IPS-18c (cell line): Measurements from ENCODE around the gene PTPRT.

Experiments
- H3K4me3 ChIP-seq: 2 replicates; pipeline ENCODE4 v1.7.0; 2013; ENCODE audit warnings: low read depth, mild to moderate bottlenecking, low read length, moderate library complexity; ENCODE audit not compliant: insufficient read depth
- H3K9me3 ChIP-seq: one replicate; pipeline ENCODE4 v1.6.1; 2013; ENCODE audit warnings: mild to moderate bottlenecking, low read length, moderate library complexity; ENCODE audit not compliant: control insufficient read depth, insufficient read depth

Gene PTPRT

GRCh38 chr20:42441196-42441863 lies 748.4 kb downstream of the PTPRT start:
- Histone ChIP-seq H3K4me3 (no peak overlapping the region), H3K9me3 (peaks cover 3% of the 10 kb centered on the region)

- no peak overlapping the region for H3K4me3 ChIP-seq
- peaks cover 3% of the 10 kb centered on the region for H3K9me3 ChIP-seq
Measured at GRCh38 chr20:42435230-42435629, 754.5 kb downstream of the PTPRT start.

- no peak overlapping the region for H3K4me3 ChIP-seq
- H3K9me3 ChIP-seq: no peaks in the 10 kb centered on the region
Measured at GRCh38 chr20:42432496-42433334, 757.0 kb downstream of the PTPRT start.

- Histone ChIP-seq H3K9me3 (no peaks in the 10 kb centered on the region), H3K4me3 (no peak overlapping the region)
Measured at GRCh38 chr20:42430598-42430997, 759.1 kb downstream of the PTPRT start.

GRCh38 chr20:42429761-42430458 lies 759.8 kb downstream of the PTPRT start:
- Histone ChIP-seq H3K4me3 (no peak overlapping the region), H3K9me3 (no peaks in the 10 kb centered on the region)

- no peaks in the 10 kb centered on the region for H3K9me3 ChIP-seq
- no peak overlapping the region for H3K4me3 ChIP-seq
Measured at GRCh38 chr20:42419814-42420532, 769.7 kb downstream of the PTPRT start.

GRCh38 chr20:42406826-42407225 lies 782.9 kb downstream of the PTPRT start:
- Histone ChIP-seq H3K9me3 (no peaks in the 10 kb centered on the region), H3K4me3 (no peak overlapping the region)

- H3K9me3 ChIP-seq: no peaks in the 10 kb centered on the region
Measured at GRCh38 chr20:42402455-42402854, 787.3 kb downstream of the PTPRT start.

GRCh38 chr20:42401613-42402012 lies 788.1 kb downstream of the PTPRT start:
- Histone ChIP-seq H3K9me3 (no peaks in the 10 kb centered on the region), H3K4me3 (no peak overlapping the region)

More at GRCh38 chr20:42402455-42402854, 787.3 kb downstream of the PTPRT start:
- no peak overlapping the region for H3K4me3 ChIP-seq

GRCh38 chr20:42399802-42400201 lies 789.9 kb downstream of the PTPRT start:
- Histone ChIP-seq H3K4me3 (no peak overlapping the region), H3K9me3 (no peaks in the 10 kb centered on the region)

- no peak overlapping the region for H3K4me3 ChIP-seq
- no peaks in the 10 kb centered on the region for H3K9me3 ChIP-seq
Measured at GRCh38 chr20:42392442-42392841, 797.3 kb downstream of the PTPRT start.

- no peaks in the 10 kb centered on the region for H3K9me3 ChIP-seq
- H3K4me3 ChIP-seq: no peak overlapping the region
Measured at GRCh38 chr20:42391807-42392206, 797.9 kb downstream of the PTPRT start.

GRCh38 chr20:42380287-42380686 lies 809.4 kb downstream of the PTPRT start:
- peaks cover 2% of the 10 kb centered on the region for H3K9me3 ChIP-seq
- no peak overlapping the region for H3K4me3 ChIP-seq

- no peak overlapping the region for H3K4me3 ChIP-seq
- H3K9me3 ChIP-seq: peaks cover 2% of the 10 kb centered on the region
Measured at GRCh38 chr20:42379385-42379784, 810.3 kb downstream of the PTPRT start.

GRCh38 chr20:42378826-42379225 lies 810.9 kb downstream of the PTPRT start:
- Histone ChIP-seq H3K9me3 (peaks cover 2% of the 10 kb centered on the region), H3K4me3 (no peak overlapping the region)

- Histone ChIP-seq H3K9me3 (no peaks in the 10 kb centered on the region), H3K4me3 (no peak overlapping the region)
Measured at GRCh38 chr20:42376131-42376530, 813.6 kb downstream of the PTPRT start.

GRCh38 chr20:42373049-42373448 lies 816.7 kb downstream of the PTPRT start:
- Histone ChIP-seq H3K4me3 (no peak overlapping the region), H3K9me3 (no peaks in the 10 kb centered on the region)
